ENCODE data around the gene CTF1.

DNA sequence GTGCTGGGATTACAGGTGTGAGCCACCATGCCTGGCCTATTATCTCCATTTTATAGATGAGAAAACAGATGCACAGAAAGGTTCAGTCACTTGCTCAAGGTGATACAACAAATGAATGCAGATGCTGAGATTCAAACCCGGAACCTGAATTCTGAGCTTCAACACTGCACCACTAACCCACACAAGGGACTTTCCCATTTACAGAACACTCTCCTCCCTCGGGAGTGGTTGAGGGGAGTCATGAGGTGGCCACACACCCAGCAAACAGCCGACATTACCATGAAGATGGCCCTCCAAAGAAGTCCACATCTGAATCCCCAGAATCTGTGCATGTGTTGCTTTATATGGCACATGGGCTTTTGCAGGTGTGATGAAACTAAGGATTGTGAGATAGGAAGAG is 11.7 kb upstream of the CTF1 start:
- TF ChIP-seq, protein P1, sequence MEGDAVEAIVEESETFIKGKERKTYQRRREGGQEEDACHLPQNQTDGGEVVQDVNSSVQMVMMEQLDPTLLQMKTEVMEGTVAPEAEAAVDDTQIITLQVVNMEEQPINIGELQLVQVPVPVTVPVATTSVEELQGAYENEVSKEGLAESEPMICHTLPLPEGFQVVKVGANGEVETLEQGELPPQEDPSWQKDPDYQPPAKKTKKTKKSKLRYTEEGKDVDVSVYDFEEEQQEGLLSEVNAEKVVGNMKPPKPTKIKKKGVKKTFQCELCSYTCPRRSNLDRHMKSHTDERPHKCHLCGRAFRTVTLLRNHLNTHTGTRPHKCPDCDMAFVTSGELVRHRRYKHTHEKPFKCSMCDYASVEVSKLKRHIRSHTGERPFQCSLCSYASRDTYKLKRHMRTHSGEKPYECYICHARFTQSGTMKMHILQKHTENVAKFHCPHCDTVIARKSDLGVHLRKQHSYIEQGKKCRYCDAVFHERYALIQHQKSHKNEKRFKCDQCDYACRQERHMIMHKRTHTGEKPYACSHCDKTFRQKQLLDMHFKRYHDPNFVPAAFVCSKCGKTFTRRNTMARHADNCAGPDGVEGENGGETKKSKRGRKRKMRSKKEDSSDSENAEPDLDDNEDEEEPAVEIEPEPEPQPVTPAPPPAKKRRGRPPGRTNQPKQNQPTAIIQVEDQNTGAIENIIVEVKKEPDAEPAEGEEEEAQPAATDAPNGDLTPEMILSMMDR (IDR thresholded peaks at IDR 0.05) = no peak
- TF ChIP-seq EZH2 (IDR thresholded peaks at IDR 0.05; ENCODE audit: borderline replicate concordance, insufficient read depth, low read depth, low read length, poor library complexity, severe bottlenecking) = no peak
